Trophoblast cell (in vitro differentiated cells and primary cell): Measurements from ENCODE around the gene LY6G5C.

Experiments
- DNase-seq, 2 donors: peaks; one replicate each; pipeline ENCODE4 v3.0.0-alpha.2; 2016
- H2AFZ ChIP-seq: 2 replicates; pipeline ENCODE4 v1.6.1; 2013; ENCODE audit warnings: low read length, moderate library complexity, mild to moderate bottlenecking; ENCODE audit not compliant: insufficient read depth, poor library complexity
- H2AK5ac ChIP-seq: 2 replicates; pipeline ENCODE4 v1.6.1; 2013; ENCODE audit warnings: mild to moderate bottlenecking, low read length
- H2BK120ac ChIP-seq: 2 replicates; pipeline ENCODE4 v1.6.1; 2013; ENCODE audit warnings: low read length, mild to moderate bottlenecking, moderate library complexity; ENCODE audit not compliant: insufficient read depth, poor library complexity
- H2BK12ac ChIP-seq: 2 replicates; pipeline ENCODE4 v1.6.1; 2013; ENCODE audit warnings: mild to moderate bottlenecking, low read length, moderate library complexity
- H2BK5ac ChIP-seq: 2 replicates; pipeline ENCODE4 v1.6.1; 2013; ENCODE audit warnings: low read length, low read depth, moderate library complexity, mild to moderate bottlenecking; ENCODE audit not compliant: poor library complexity
- H3K14ac ChIP-seq: 2 replicates; pipeline ENCODE4 v1.6.1; 2013; ENCODE audit warnings: mild to moderate bottlenecking, low read length
- H3K18ac ChIP-seq: 2 replicates; pipeline ENCODE4 v1.6.1; 2013; ENCODE audit warnings: mild to moderate bottlenecking, low read length
- H3K23ac ChIP-seq: 2 replicates; pipeline ENCODE4 v1.6.1; 2013; ENCODE audit warnings: low read length
- H3K27ac ChIP-seq: 2 replicates; pipeline ENCODE4 v1.5.1; 2013; ENCODE audit warnings: low read depth, mild to moderate bottlenecking, inconsistent platforms, low read length, moderate library complexity
- H3K27me3 ChIP-seq: 2 replicates; pipeline ENCODE4 v1.6.1; 2013; ENCODE audit warnings: inconsistent platforms, mild to moderate bottlenecking, low read length, moderate library complexity; ENCODE audit not compliant: insufficient read depth
- H3K36me3 ChIP-seq, 2 experiments: 1 replicate in 1 of 2; 2 replicates in 1 of 2; pipeline ENCODE4 v1.6.1; 2013; ENCODE audit warnings: low read length in 2 of 2, mild to moderate bottlenecking in 2 of 2, moderate library complexity in 1 of 2; ENCODE audit not compliant: insufficient read depth in 2 of 2, control insufficient read depth in 1 of 2
- H3K4ac ChIP-seq: 2 replicates; pipeline ENCODE4 v1.6.1; 2013; ENCODE audit warnings: low read depth, mild to moderate bottlenecking, low read length, moderate library complexity
- H3K4me1 ChIP-seq, 2 experiments: 1 replicate in 1 of 2; 2 replicates in 1 of 2; pipeline ENCODE4 v1.6.1; 2013; ENCODE audit warnings: low read length in 2 of 2, mild to moderate bottlenecking in 2 of 2, moderate library complexity in 1 of 2; ENCODE audit not compliant: insufficient read depth in 2 of 2, control insufficient read depth in 1 of 2
- H3K4me2 ChIP-seq: 2 replicates; pipeline ENCODE4 v1.6.1; 2013; ENCODE audit warnings: inconsistent platforms, mild to moderate bottlenecking, low read length, moderate library complexity
- H3K4me3 ChIP-seq: 2 replicates; pipeline ENCODE4 v1.5.1; 2013; ENCODE audit warnings: mild to moderate bottlenecking, low read depth, low read length, inconsistent platforms
- H3K79me1 ChIP-seq: one replicate; pipeline ENCODE4 v1.6.1; 2013; ENCODE audit warnings: low read length
- H3K79me2 ChIP-seq: 2 replicates; pipeline ENCODE4 v1.6.1; 2013; ENCODE audit warnings: low read length, mild to moderate bottlenecking; ENCODE audit not compliant: control insufficient read depth, insufficient read depth, poor library complexity
- H3K9ac ChIP-seq: 2 replicates; pipeline ENCODE4 v1.6.1; 2013; ENCODE audit warnings: mild to moderate bottlenecking, low read length
- H3K9me3 ChIP-seq: 2 replicates; pipeline ENCODE4 v1.6.1; 2013; ENCODE audit warnings: low read depth, mild to moderate bottlenecking, control low read depth, inconsistent platforms, low read length; ENCODE audit not compliant: insufficient read depth
- H4K12ac ChIP-seq: 2 replicates; pipeline ENCODE4 v1.6.1; 2013; ENCODE audit warnings: low read depth, mild to moderate bottlenecking, low read length, moderate library complexity
- H4K8ac ChIP-seq: 2 replicates; pipeline ENCODE4 v1.6.1; 2013; ENCODE audit warnings: low read depth, mild to moderate bottlenecking, low read length, moderate library complexity
- H4K91ac ChIP-seq: one replicate; pipeline ENCODE4 v1.6.1; 2013; ENCODE audit warnings: low read depth, mild to moderate bottlenecking, low read length, moderate library complexity
- WGBS: extraction: QIAGEN DNeasy Blood & Tissue Kit; methylation state at CpG from one replicate; pipeline ENCODE4 v1.1.7; 2013; ENCODE audit warnings: missing lambda C conversion rate; ENCODE audit not compliant: insufficient read length, insufficient coverage; ENCODE audit errors: extremely low coverage; 5-methylcytosine and 5-hydroxymethylcytosine counted together

The LY6G5C gene

DNA sequence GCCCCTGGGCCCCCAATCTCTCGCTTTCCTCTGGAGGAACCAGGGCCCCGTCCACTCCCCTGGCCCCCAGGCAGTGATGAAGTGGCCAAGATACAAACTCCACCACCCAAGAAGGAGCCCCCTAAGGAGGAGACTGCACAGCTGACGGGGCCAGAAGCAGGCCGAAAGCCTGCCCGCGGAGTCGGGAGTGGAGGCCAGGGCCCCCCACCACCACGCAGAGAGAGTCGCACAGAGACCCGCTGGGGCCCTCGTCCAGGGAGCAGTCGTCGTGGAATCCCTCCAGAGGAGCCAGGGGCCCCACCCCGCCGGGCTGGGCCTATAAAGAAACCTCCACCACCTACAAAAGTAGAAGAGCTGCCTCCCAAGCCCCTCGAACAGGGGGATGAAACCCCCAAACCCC lies 49.7 kb downstream of the LY6G5C start:
- Histone ChIP-seq H3K4me3 (no peak overlapping the region), H3K18ac (no peak overlapping the region), H2BK120ac (no peak overlapping the region), H3K36me3 (peaks cover 92 to 98% of the 10 kb centered on the region in 2 experiments), H4K12ac (no peak overlapping the region), H3K9ac (no peak overlapping the region), H4K91ac (no peak overlapping the region), H3K79me1 (no peaks in the 10 kb centered on the region), H3K4ac (no peak overlapping the region), H3K27me3 (no peaks in the 10 kb centered on the region), H2BK5ac (no peak overlapping the region), H4K8ac (no peak overlapping the region), H2BK12ac (no peak overlapping the region), H3K14ac (no peak overlapping the region), H3K23ac (no peak overlapping the region), H2AFZ (no peak overlapping the region), H3K79me2 (no peaks in the 10 kb centered on the region), H2AK5ac (no peak overlapping the region), H3K4me2 (no peak overlapping the region), H3K9me3 (no peaks in the 10 kb centered on the region), H3K27ac (no peak overlapping the region), H3K4me1 (no peaks in the 10 kb centered on the region)
- no peak for DNase-seq
- no CpG with 5 or more reads among the region's 16 CpGs for WGBS

GRCh38 chr6:31630177-31630934 lies 50.5 kb downstream of the LY6G5C start:
- no peak for DNase-seq
- Histone ChIP-seq H2BK5ac (no peak overlapping the region), H4K12ac (no peak overlapping the region), H3K23ac (no peak overlapping the region), H4K91ac (no peak overlapping the region), H2AK5ac (no peak overlapping the region), H2AFZ (no peak overlapping the region), H3K4me2 (no peak overlapping the region), H3K18ac (no peak overlapping the region), H3K79me1 (no peaks in the 10 kb centered on the region), H3K9me3 (no peaks in the 10 kb centered on the region), H2BK120ac (no peak overlapping the region), H3K4me3 (no peak overlapping the region), H3K27me3 (no peaks in the 10 kb centered on the region), H3K36me3 (peaks cover 93 to 98% of the 10 kb centered on the region in 2 experiments), H3K9ac (no peak overlapping the region), H3K14ac (no peak overlapping the region), H3K4ac (no peak overlapping the region), H3K4me1 (no peaks in the 10 kb centered on the region), H4K8ac (no peak overlapping the region), H2BK12ac (no peak overlapping the region), H3K79me2 (no peaks in the 10 kb centered on the region), H3K27ac (no peak overlapping the region)
- WGBS = no CpG with 5 or more reads among the region's 25 CpGs

DNA sequence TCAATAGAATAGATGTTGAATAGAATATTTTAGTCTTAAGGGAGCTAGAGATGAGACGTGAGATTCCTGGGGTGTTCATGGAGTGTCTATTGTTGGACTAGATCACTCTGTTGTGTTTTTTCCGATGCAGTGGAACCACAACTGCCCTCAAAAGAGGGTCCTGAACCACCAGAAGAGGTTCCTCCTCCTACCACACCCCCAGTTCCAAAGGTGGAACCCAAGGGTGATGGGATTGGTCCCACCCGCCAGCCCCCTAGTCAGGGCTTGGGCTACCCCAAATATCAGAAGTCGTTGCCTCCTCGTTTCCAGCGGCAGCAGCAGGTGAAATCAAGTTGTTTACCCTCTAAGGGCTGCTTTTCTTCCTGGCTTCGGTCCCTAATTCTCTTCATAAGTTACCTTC lies 51.9 kb downstream of the LY6G5C start:
- no peaks in the 10 kb centered on the region for H3K27me3 ChIP-seq
- no peak overlapping the region for H2AFZ ChIP-seq
- no peak overlapping the region for H3K14ac ChIP-seq
- no peak overlapping the region for H3K9ac ChIP-seq
- H2BK120ac ChIP-seq = no peak overlapping the region
- no peak for DNase-seq
- H4K8ac ChIP-seq = no peak overlapping the region
- no peaks in the 10 kb centered on the region for H3K9me3 ChIP-seq
- no peak overlapping the region for H2BK12ac ChIP-seq
- no peaks in the 10 kb centered on the region for H3K4me1 ChIP-seq
- H3K4ac ChIP-seq = no peak overlapping the region
- WGBS = no CpG with 5 or more reads among the region's 7 CpGs
- H3K4me2 ChIP-seq = no peak overlapping the region
- no peak overlapping the region for H3K23ac ChIP-seq
- peaks cover 93 to 98% of the 10 kb centered on the region in 2 experiments for H3K36me3 ChIP-seq
- no peak overlapping the region for H4K12ac ChIP-seq
- H2AK5ac ChIP-seq = no peak overlapping the region
- no peaks in the 10 kb centered on the region for H3K79me2 ChIP-seq
- H2BK5ac ChIP-seq = no peak overlapping the region
- H4K91ac ChIP-seq = no peak overlapping the region
- no peak overlapping the region for H3K18ac ChIP-seq
- no peaks in the 10 kb centered on the region for H3K79me1 ChIP-seq
- no peak overlapping the region for H3K4me3 ChIP-seq
- no peak overlapping the region for H3K27ac ChIP-seq

GRCh38 chr6:31627690-31628287 lies 53.1 kb downstream of the LY6G5C start:
- no peak overlapping the region for H3K9ac ChIP-seq

More at GRCh38 chr6:31627690-31628287, 53.1 kb downstream of the LY6G5C start:
- no peaks in the 10 kb centered on the region for H3K9me3 ChIP-seq
- no peak overlapping the region for H2BK12ac ChIP-seq
- H3K4ac ChIP-seq = no peak overlapping the region
- no peaks in the 10 kb centered on the region for H3K27me3 ChIP-seq
- H2BK120ac ChIP-seq = no peak overlapping the region
- H4K12ac ChIP-seq = no peak overlapping the region
- H3K4me1 ChIP-seq = peaks cover 0 to under 1% of the 10 kb centered on the region in 2 experiments
- H4K8ac ChIP-seq = no peak overlapping the region
- H2AK5ac ChIP-seq = no peak overlapping the region
- no peak overlapping the region for H3K14ac ChIP-seq
- no peak overlapping the region for H4K91ac ChIP-seq
- H3K27ac ChIP-seq = no peak overlapping the region
- H3K79me2 ChIP-seq = peaks cover 2% of the 10 kb centered on the region
- no peak overlapping the region for H2BK5ac ChIP-seq
- no peak overlapping the region for H3K4me2 ChIP-seq
- DNase-seq = no peak
- no peak overlapping the region for H3K4me3 ChIP-seq
- H3K79me1 ChIP-seq = no peaks in the 10 kb centered on the region
- no peak overlapping the region for H3K18ac ChIP-seq
- H2AFZ ChIP-seq = no peak overlapping the region
- no peak overlapping the region for H3K23ac ChIP-seq
- no CpG with 5 or more reads among the region's 19 CpGs for WGBS
- H3K36me3 ChIP-seq = peaks cover 91 to 95% of the 10 kb centered on the region in 2 experiments
